ENCODE measurements around the gene CEP112. TPM values are rescaled to one million over a fixed set of nuclear protein-coding genes. Genes with fewer than 3 reads are reported as not detected.
"Not testable (repeated sequence)": the region's sequence is repeated elsewhere in the genome, so short reads cannot be mapped to it uniquely, and the experiment has no call there.

The CEP112 gene
- total RNA-seq, 1 experiment from 2014 or later, result 5.4 TPM

- TF ChIP-seq, protein P1, sequence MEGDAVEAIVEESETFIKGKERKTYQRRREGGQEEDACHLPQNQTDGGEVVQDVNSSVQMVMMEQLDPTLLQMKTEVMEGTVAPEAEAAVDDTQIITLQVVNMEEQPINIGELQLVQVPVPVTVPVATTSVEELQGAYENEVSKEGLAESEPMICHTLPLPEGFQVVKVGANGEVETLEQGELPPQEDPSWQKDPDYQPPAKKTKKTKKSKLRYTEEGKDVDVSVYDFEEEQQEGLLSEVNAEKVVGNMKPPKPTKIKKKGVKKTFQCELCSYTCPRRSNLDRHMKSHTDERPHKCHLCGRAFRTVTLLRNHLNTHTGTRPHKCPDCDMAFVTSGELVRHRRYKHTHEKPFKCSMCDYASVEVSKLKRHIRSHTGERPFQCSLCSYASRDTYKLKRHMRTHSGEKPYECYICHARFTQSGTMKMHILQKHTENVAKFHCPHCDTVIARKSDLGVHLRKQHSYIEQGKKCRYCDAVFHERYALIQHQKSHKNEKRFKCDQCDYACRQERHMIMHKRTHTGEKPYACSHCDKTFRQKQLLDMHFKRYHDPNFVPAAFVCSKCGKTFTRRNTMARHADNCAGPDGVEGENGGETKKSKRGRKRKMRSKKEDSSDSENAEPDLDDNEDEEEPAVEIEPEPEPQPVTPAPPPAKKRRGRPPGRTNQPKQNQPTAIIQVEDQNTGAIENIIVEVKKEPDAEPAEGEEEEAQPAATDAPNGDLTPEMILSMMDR (IDR thresholded peaks at IDR 0.05; ENCODE audit: unreplicated experiment), result no peak
- DNase-seq, result no peak
- CTCF ChIA-PET, result no interaction called here
- no TSS peak for BruUV-seq (replicated peaks)
- Mint-ChIP-seq H3K27ac (ENCODE audit: unreplicated experiment) (no peak overlapping the region), H3K9me3 (ENCODE audit: low read depth, unreplicated experiment) (peaks cover 9% of the 10 kb centered on the region), H3K27me3 (ENCODE audit: unreplicated experiment) (peaks cover 21% of the 10 kb centered on the region), H3K36me3 (ENCODE audit: insufficient read depth, unreplicated experiment) (no peaks in the 10 kb centered on the region), H3K4me1 (ENCODE audit: low read depth, unreplicated experiment) (no peaks in the 10 kb centered on the region), H3K4me3 (ENCODE audit: low read depth, unreplicated experiment) (no peak overlapping the region)
- intact Hi-C loops (cut with micrococcal nuclease; ENCODE audit: unreplicated experiment), result no loop called here
Observed at GRCh38 chr17:65813306-65813705, 378.6 kb downstream of the CEP112 start.

DNA sequence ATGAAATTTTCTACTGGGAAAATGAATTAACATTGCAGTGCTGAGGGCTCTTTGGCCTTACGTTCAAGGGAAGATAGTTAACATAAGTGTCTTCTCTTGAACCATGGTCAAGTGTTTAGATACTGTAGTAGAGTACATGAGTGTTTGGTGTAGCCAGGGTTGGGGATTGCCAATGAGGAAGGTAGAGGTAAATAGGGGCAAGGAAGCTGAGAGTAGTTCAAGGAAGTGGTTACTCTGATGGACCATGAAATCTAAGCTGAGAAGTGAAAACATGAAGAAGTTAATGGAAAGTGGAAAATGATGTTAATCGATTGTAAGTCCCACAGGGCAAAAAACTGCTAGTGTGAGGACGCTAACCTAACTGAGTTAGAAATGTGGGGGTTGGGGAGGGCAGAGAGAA lies 380.9 kb downstream of the CEP112 start:
- Mint-ChIP-seq H3K4me3 (ENCODE audit: low read depth, unreplicated experiment) (no peak overlapping the region), H3K27me3 (ENCODE audit: unreplicated experiment) (peaks cover 21% of the 10 kb centered on the region), H3K4me1 (ENCODE audit: low read depth, unreplicated experiment) (no peaks in the 10 kb centered on the region), H3K27ac (ENCODE audit: unreplicated experiment) (no peak overlapping the region), H3K9me3 (ENCODE audit: low read depth, unreplicated experiment) (peaks cover 13% of the 10 kb centered on the region), H3K36me3 (ENCODE audit: insufficient read depth, unreplicated experiment) (no peaks in the 10 kb centered on the region)
- intact Hi-C loops (cut with micrococcal nuclease; ENCODE audit: unreplicated experiment), result no loop called here
- no peak for DNase-seq
- TF ChIP-seq, protein P1 (IDR thresholded peaks at IDR 0.05; ENCODE audit: unreplicated experiment), result no peak
- CTCF ChIA-PET, result no interaction called here
- BruUV-seq (replicated peaks), result no TSS peak

DNA sequence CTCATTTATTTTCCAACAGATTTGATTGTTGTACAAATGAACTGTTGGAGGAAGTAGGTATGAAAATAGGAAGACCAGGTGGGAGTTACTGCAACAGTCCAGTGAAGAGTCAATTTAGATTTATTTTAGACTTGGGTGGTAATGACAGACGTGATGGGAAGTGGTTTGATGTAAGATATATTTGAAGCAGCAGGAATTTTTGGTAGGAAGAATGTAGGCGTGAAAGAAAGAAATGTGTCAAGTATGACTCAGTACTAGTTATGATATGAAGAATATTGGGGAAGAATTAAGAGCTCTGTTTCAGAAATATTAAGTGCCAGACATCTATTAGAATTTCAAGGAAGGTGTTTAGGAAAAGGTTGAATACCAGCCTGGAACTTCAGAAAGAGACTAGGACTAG lies 382.6 kb downstream of the CEP112 start:
- intact Hi-C loops (cut with micrococcal nuclease; ENCODE audit: unreplicated experiment), result no loop called here
- H3K9me3 Mint-ChIP-seq (ENCODE audit: low read depth, unreplicated experiment), result peaks cover 17% of the 10 kb centered on the region
- TF ChIP-seq, protein P1 (IDR thresholded peaks at IDR 0.05; ENCODE audit: unreplicated experiment), result no peak
- H3K27ac Mint-ChIP-seq (ENCODE audit: unreplicated experiment), result no peak overlapping the region
- no peak overlapping the region for H3K4me3 Mint-ChIP-seq (ENCODE audit: low read depth, unreplicated experiment)
- H3K27me3 Mint-ChIP-seq (ENCODE audit: unreplicated experiment), result peaks cover 21% of the 10 kb centered on the region
- no peaks in the 10 kb centered on the region for H3K36me3 Mint-ChIP-seq (ENCODE audit: insufficient read depth, unreplicated experiment)
- no peak for DNase-seq
- CTCF ChIA-PET, result no interaction called here
- no TSS peak for BruUV-seq (replicated peaks)
- H3K4me1 Mint-ChIP-seq (ENCODE audit: low read depth, unreplicated experiment), result no peaks in the 10 kb centered on the region

DNA sequence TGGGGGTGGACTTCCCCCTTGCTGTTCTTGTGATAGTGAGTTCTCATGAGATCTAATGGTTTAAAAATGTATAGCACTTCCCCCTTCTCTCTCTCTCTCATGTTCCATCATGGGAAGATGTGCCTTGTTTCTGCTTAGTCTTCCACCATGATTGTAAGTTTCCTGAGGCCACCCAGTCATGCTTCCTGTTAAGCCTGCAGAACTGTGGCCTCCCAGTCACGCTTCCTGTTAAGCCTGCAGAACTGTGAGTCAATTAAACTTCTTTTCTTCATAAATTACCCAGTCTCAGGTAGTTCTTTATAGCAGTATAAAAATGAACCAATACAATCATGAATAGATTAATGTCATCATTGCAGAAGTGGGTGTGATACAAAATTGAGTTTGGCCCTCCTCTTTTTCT lies 383.4 kb downstream of the CEP112 start:
- H3K27ac Mint-ChIP-seq (ENCODE audit: unreplicated experiment); H3K4me1 Mint-ChIP-seq (ENCODE audit: low read depth, unreplicated experiment); DNase-seq; BruUV-seq (replicated peaks); H3K4me3 Mint-ChIP-seq (ENCODE audit: low read depth, unreplicated experiment); intact Hi-C loops (cut with micrococcal nuclease; ENCODE audit: unreplicated experiment); CTCF ChIA-PET; H3K36me3 Mint-ChIP-seq (ENCODE audit: insufficient read depth, unreplicated experiment): not testable (repeated sequence)
- H3K27me3 Mint-ChIP-seq (ENCODE audit: unreplicated experiment), result peaks cover 21% of the 10 kb centered on the region
- peaks cover 17% of the 10 kb centered on the region for H3K9me3 Mint-ChIP-seq (ENCODE audit: low read depth, unreplicated experiment)

GRCh38 chr17:65807361-65807760 lies 384.6 kb downstream of the CEP112 start:
- Mint-ChIP-seq H3K9me3 (ENCODE audit: low read depth, unreplicated experiment) (peaks cover 17% of the 10 kb centered on the region), H3K4me1 (ENCODE audit: low read depth, unreplicated experiment) (no peaks in the 10 kb centered on the region), H3K27me3 (ENCODE audit: unreplicated experiment) (peaks cover 21% of the 10 kb centered on the region), H3K4me3 (ENCODE audit: low read depth, unreplicated experiment) (no peak overlapping the region), H3K36me3 (ENCODE audit: insufficient read depth, unreplicated experiment) (no peaks in the 10 kb centered on the region), H3K27ac (ENCODE audit: unreplicated experiment) (no peak overlapping the region)
- DNase-seq, result no peak
- intact Hi-C loops (cut with micrococcal nuclease; ENCODE audit: unreplicated experiment), result no loop called here
- TF ChIP-seq, protein P1 (IDR thresholded peaks at IDR 0.05; ENCODE audit: unreplicated experiment), result no peak
- no TSS peak for BruUV-seq (replicated peaks)
- CTCF ChIA-PET, result no interaction called here

Measured in Calu3 (cell line).